ENCODE measurements around the gene TF.
"Not testable (repeated sequence)": the region's sequence is repeated elsewhere in the genome, so short reads cannot be mapped to it uniquely, and the experiment has no call there.

Gene TF

DNA sequence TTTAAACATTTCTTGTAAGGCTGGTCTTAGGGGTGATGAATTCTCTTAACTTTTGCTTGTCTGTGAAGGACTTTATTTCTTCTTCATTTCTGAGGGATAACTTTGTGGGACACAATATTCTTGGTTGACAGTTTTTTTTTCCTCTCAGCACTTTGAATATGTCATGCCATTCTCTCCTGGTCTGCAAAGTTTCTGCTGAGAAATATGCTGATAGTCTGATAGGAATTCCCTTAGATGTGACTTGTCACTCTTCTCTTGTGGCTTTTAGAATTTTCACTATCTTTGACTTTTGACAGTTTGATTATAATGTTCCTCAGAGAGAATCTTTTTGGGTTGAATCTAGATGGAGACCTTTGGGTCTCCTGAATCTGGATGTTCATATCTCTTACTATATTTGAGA, 23.3 kb upstream of the TF start (continued):
- TF ChIP-seq, protein P1, sequence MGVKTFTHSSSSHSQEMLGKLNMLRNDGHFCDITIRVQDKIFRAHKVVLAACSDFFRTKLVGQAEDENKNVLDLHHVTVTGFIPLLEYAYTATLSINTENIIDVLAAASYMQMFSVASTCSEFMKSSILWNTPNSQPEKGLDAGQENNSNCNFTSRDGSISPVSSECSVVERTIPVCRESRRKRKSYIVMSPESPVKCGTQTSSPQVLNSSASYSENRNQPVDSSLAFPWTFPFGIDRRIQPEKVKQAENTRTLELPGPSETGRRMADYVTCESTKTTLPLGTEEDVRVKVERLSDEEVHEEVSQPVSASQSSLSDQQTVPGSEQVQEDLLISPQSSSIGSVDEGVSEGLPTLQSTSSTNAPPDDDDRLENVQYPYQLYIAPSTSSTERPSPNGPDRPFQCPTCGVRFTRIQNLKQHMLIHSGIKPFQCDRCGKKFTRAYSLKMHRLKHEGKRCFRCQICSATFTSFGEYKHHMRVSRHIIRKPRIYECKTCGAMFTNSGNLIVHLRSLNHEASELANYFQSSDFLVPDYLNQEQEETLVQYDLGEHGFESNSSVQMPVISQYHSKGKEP (tag by site-specific recombination; IDR thresholded peaks at IDR 0.05): no peak
- TF ChIP-seq TRIM28 (IDR thresholded peaks at IDR 0.05; ENCODE audit: borderline replicate concordance, low read length): peak; percentile 86
- TF ChIP-seq ZNF2 (tag by site-specific recombination; IDR thresholded peaks at IDR 0.05): no peak
- no peak for TF ChIP-seq ZNF677 (tag by site-specific recombination; IDR thresholded peaks at IDR 0.05)
- TF ChIP-seq, protein P2, sequence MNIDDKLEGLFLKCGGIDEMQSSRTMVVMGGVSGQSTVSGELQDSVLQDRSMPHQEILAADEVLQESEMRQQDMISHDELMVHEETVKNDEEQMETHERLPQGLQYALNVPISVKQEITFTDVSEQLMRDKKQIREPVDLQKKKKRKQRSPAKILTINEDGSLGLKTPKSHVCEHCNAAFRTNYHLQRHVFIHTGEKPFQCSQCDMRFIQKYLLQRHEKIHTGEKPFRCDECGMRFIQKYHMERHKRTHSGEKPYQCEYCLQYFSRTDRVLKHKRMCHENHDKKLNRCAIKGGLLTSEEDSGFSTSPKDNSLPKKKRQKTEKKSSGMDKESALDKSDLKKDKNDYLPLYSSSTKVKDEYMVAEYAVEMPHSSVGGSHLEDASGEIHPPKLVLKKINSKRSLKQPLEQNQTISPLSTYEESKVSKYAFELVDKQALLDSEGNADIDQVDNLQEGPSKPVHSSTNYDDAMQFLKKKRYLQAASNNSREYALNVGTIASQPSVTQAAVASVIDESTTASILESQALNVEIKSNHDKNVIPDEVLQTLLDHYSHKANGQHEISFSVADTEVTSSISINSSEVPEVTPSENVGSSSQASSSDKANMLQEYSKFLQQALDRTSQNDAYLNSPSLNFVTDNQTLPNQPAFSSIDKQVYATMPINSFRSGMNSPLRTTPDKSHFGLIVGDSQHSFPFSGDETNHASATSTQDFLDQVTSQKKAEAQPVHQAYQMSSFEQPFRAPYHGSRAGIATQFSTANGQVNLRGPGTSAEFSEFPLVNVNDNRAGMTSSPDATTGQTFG (tag by site-specific recombination; IDR thresholded peaks at IDR 0.05; ENCODE audit: borderline replicate concordance): no peak
- no peak for TF ChIP-seq ZNF221 (tag by site-specific recombination; IDR thresholded peaks at IDR 0.05; ENCODE audit: borderline replicate concordance)
- no peak for TF ChIP-seq ZSCAN23 (tag by site-specific recombination; IDR thresholded peaks at IDR 0.05)
- TF ChIP-seq SETDB1 (IDR thresholded peaks at IDR 0.05; ENCODE audit: insufficient read length, low read length): peak; percentile 84
- TF ChIP-seq, protein P3, sequence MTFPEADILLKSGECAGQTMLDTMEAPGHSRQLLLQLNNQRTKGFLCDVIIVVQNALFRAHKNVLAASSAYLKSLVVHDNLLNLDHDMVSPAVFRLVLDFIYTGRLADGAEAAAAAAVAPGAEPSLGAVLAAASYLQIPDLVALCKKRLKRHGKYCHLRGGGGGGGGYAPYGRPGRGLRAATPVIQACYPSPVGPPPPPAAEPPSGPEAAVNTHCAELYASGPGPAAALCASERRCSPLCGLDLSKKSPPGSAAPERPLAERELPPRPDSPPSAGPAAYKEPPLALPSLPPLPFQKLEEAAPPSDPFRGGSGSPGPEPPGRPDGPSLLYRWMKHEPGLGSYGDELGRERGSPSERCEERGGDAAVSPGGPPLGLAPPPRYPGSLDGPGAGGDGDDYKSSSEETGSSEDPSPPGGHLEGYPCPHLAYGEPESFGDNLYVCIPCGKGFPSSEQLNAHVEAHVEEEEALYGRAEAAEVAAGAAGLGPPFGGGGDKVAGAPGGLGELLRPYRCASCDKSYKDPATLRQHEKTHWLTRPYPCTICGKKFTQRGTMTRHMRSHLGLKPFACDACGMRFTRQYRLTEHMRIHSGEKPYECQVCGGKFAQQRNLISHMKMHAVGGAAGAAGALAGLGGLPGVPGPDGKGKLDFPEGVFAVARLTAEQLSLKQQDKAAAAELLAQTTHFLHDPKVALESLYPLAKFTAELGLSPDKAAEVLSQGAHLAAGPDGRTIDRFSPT (tag by site-specific recombination; IDR thresholded peaks at IDR 0.05): no peak
- no peak for TF ChIP-seq ZNF623 (tag by site-specific recombination; IDR thresholded peaks at IDR 0.05)
- no peak for TF ChIP-seq SP2 (tag by site-specific recombination; IDR thresholded peaks at IDR 0.05)
- no peak for TF ChIP-seq YY2 (tag by site-specific recombination; IDR thresholded peaks at IDR 0.05)
- TF ChIP-seq ZNF48 (tag by site-specific recombination; IDR thresholded peaks at IDR 0.05): no peak
- TF ChIP-seq, protein P4, sequence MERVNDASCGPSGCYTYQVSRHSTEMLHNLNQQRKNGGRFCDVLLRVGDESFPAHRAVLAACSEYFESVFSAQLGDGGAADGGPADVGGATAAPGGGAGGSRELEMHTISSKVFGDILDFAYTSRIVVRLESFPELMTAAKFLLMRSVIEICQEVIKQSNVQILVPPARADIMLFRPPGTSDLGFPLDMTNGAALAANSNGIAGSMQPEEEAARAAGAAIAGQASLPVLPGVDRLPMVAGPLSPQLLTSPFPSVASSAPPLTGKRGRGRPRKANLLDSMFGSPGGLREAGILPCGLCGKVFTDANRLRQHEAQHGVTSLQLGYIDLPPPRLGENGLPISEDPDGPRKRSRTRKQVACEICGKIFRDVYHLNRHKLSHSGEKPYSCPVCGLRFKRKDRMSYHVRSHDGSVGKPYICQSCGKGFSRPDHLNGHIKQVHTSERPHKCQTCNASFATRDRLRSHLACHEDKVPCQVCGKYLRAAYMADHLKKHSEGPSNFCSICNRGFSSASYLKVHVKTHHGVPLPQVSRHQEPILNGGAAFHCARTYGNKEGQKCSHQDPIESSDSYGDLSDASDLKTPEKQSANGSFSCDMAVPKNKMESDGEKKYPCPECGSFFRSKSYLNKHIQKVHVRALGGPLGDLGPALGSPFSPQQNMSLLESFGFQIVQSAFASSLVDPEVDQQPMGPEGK (tag by site-specific recombination; IDR thresholded peaks at IDR 0.05): no peak

DNA sequence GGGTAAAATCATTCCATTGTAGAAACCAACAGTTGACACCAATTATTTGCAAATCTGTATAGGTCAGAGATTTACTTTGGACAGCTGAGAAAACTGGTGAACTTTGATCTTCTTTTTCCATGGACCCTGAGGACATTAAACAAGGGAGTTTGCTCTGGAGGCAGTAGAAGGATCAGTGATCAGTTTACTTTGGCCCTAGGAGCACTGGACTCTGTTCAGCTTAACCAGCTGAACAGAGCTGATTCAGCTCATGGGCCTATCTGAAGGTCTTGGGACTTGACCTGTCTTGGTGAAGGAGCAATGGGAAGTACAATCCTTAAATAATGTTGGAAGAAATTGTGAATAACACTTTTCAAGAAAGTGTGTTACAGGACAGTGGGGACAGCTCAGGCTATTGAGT, 15.2 kb upstream of the TF start:
- CTCF ChIA-PET: no interaction called here
- POLR2A ChIA-PET: no interaction called here

DNA sequence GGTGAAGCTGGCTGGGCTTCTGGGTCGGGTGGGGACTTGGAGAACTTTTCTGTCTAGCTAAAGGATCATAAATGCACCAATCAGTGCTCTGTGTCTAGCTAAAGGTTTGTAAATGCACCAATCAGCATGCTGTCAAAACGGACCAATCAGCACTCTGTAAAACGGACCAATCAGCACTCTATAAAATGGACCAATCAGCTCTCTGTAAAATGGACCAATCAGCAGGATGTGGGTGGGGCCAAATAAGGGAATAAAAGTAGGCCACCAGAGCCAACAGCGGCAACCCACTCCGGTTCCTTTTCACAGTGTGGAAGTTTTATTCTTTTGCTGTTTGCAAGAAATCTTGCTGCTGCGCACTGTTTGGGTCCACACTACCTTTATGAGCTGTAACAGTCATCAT, 14.0 kb upstream of the TF start:
- H3K4me3 ChIP-seq (ENCODE audit: low read depth, low read length); H3K27ac ChIP-seq (ENCODE audit: extremely low read depth, low read depth, low read length); CTCF ChIA-PET; H3K4me1 ChIP-seq (ENCODE audit: control insufficient read depth, insufficient read depth, low read length); H3K36me3 ChIP-seq (ENCODE audit: control insufficient read depth in 2 of 2, insufficient read depth in 1 of 2, low read length in 2 of 2); H3K9me3 ChIP-seq (ENCODE audit: control insufficient read depth, insufficient read depth, low read depth, low read length); POLR2A ChIA-PET: not testable (repeated sequence)

More for the DNA sequence above, 15.2 kb upstream of the TF start:
- no peaks in the 10 kb centered on the region for H3K36me3 ChIP-seq (ENCODE audit: control insufficient read depth in 2 of 2, insufficient read depth in 1 of 2, low read length in 2 of 2)
- H3K9me3 ChIP-seq (ENCODE audit: control insufficient read depth, insufficient read depth, low read depth, low read length): no peaks in the 10 kb centered on the region
- TF ChIP-seq, protein P5, sequence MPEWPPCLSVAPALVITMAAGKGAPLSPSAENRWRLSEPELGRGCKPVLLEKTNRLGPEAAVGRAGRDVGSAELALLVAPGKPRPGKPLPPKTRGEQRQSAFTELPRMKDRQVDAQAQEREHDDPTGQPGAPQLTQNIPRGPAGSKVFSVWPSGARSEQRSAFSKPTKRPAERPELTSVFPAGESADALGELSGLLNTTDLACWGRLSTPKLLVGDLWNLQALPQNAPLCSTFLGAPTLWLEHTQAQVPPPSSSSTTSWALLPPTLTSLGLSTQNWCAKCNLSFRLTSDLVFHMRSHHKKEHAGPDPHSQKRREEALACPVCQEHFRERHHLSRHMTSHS (tag by site-specific recombination; IDR thresholded peaks at IDR 0.05): no peak
- TF ChIP-seq ZNF140 (tag by site-specific recombination; IDR thresholded peaks at IDR 0.05) (no peak), ZNF623 (tag by site-specific recombination; IDR thresholded peaks at IDR 0.05) (no peak), ZNF274 (IDR thresholded peaks at IDR 0.05; ENCODE audit: low read length) (no peak), ZNF274 (tag by site-specific recombination; IDR thresholded peaks at IDR 0.05; ENCODE audit: borderline replicate concordance) (no peak), ZNF626 (tag by site-specific recombination; IDR thresholded peaks at IDR 0.05) (no peak), ZNF530 (tag by site-specific recombination; IDR thresholded peaks at IDR 0.05; ENCODE audit: low read depth) (no peak), ZNF830 (tag by site-specific recombination; IDR thresholded peaks at IDR 0.05; ENCODE audit: low read depth) (no peak), ZNF48 (tag by site-specific recombination; IDR thresholded peaks at IDR 0.05) (no peak), ZNF426 (tag by site-specific recombination; IDR thresholded peaks at IDR 0.05) (no peak), ZNF768 (tag by site-specific recombination; IDR thresholded peaks at IDR 0.05) (no peak), ZNF24 (tag by site-specific recombination; IDR thresholded peaks at IDR 0.05) (no peak), ZNF266 (tag by site-specific recombination; IDR thresholded peaks at IDR 0.05; ENCODE audit: low read depth) (no peak)
- TF ChIP-seq, protein P6, sequence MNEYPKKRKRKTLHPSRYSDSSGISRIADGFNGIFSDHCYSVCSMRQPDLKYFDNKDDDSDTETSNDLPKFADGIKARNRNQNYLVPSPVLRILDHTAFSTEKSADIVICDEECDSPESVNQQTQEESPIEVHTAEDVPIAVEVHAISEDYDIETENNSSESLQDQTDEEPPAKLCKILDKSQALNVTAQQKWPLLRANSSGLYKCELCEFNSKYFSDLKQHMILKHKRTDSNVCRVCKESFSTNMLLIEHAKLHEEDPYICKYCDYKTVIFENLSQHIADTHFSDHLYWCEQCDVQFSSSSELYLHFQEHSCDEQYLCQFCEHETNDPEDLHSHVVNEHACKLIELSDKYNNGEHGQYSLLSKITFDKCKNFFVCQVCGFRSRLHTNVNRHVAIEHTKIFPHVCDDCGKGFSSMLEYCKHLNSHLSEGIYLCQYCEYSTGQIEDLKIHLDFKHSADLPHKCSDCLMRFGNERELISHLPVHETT (tag by site-specific recombination; IDR thresholded peaks at IDR 0.05): no peak
- H3K4me1 ChIP-seq (ENCODE audit: control insufficient read depth, insufficient read depth, low read length): no peaks in the 10 kb centered on the region
- H3K4me3 ChIP-seq (ENCODE audit: low read depth, low read length): no peak overlapping the region
- no peak overlapping the region for H3K27ac ChIP-seq (ENCODE audit: extremely low read depth, low read depth, low read length)

All from HEK293 (cell line).